ENCODE results near the gene AGTR1.

Gene AGTR1

GRCh38 chr3:148740291-148740690, 42.6 kb downstream of the AGTR1 start:
- H3K4me3 ChIP-seq (ENCODE audit: control insufficient read depth, low read depth, low read length) = no peak overlapping the region
- no peak for DNase-seq (ENCODE audit: low read depth)
- TF ChIP-seq CTCF (conservative IDR thresholded peaks at IDR 0.05; ENCODE audit: control insufficient read depth, insufficient read depth, low read depth, low read length) = no peak

- no peak for DNase-seq (ENCODE audit: low read depth)
- H3K4me3 ChIP-seq (ENCODE audit: control insufficient read depth, low read depth, low read length) = no peak overlapping the region
- no peak for TF ChIP-seq CTCF (conservative IDR thresholded peaks at IDR 0.05; ENCODE audit: control insufficient read depth, insufficient read depth, low read depth, low read length)
Observed at GRCh38 chr3:148741219-148741618, 43.5 kb downstream of the AGTR1 start.

- no peak for DNase-seq (ENCODE audit: low read depth)
- TF ChIP-seq CTCF (conservative IDR thresholded peaks at IDR 0.05; ENCODE audit: control insufficient read depth, insufficient read depth, low read depth, low read length) = no peak
- no peak overlapping the region for H3K4me3 ChIP-seq (ENCODE audit: control insufficient read depth, low read depth, low read length)
Observed at GRCh38 chr3:148742118-148742517, 44.4 kb downstream of the AGTR1 start.

- H3K4me3 ChIP-seq (ENCODE audit: control insufficient read depth, low read depth, low read length) = no peak overlapping the region
- no peak for DNase-seq (ENCODE audit: low read depth)
- no peak for TF ChIP-seq CTCF (conservative IDR thresholded peaks at IDR 0.05; ENCODE audit: control insufficient read depth, insufficient read depth, low read depth, low read length)
Observed at GRCh38 chr3:148746053-148746452, 48.4 kb downstream of the AGTR1 start.

- TF ChIP-seq CTCF (conservative IDR thresholded peaks at IDR 0.05; ENCODE audit: control insufficient read depth, insufficient read depth, low read depth, low read length) = no peak
- no peak overlapping the region for H3K4me3 ChIP-seq (ENCODE audit: control insufficient read depth, low read depth, low read length)
- DNase-seq (ENCODE audit: low read depth) = no peak
Observed at GRCh38 chr3:148748283-148748682, 50.6 kb downstream of the AGTR1 start.

GRCh38 chr3:148750296-148750695, 52.6 kb downstream of the AGTR1 start:
- no peak overlapping the region for H3K4me3 ChIP-seq (ENCODE audit: control insufficient read depth, low read depth, low read length)

More at GRCh38 chr3:148750296-148750695, 52.6 kb downstream of the AGTR1 start:
- no peak for TF ChIP-seq CTCF (conservative IDR thresholded peaks at IDR 0.05; ENCODE audit: control insufficient read depth, insufficient read depth, low read depth, low read length)
- peak; percentile 51 for DNase-seq (ENCODE audit: low read depth)
